HG03097 (cell line): ENCODE measurements around the gene TUBA3C.
"Not testable (repeated sequence)": the region's sequence is repeated elsewhere in the genome, so short reads cannot be mapped to it uniquely, and the experiment has no call there.

Source experiments
- ATAC-seq: cut with Tn5 transposase; IDR thresholded peaks from one replicate; pipeline ENCODE4 v1.9.1; 2021; ENCODE audit not compliant: unreplicated experiment, low FRiP score

The TUBA3C gene

GRCh38 chr13:19181621-19182485 is at the start of gene TUBA3C:
TSS of gene TUBA3C (minus strand) at chr13:19181824. CDS start at chr13:19181747, 77 bp downstream.
- no peak for ATAC-seq

GRCh38 chr13:19207413-19207812 is 25.8 kb upstream of the TUBA3C start:
- ATAC-seq, result not testable (repeated sequence)

GRCh38 chr13:19192622-19193021 is 11.0 kb upstream of the TUBA3C start:
- ATAC-seq, result not testable (repeated sequence)

- ATAC-seq, result not testable (repeated sequence)
Observed at GRCh38 chr13:19189911-19190310, 8.3 kb upstream of the TUBA3C start.

GRCh38 chr13:19189368-19189767 is 7.7 kb upstream of the TUBA3C start:
- not testable (repeated sequence) for ATAC-seq

- ATAC-seq, result no peak
Observed at GRCh38 chr13:19185865-19186645, 4.4 kb upstream of the TUBA3C start.

- no peak for ATAC-seq
Observed at GRCh38 chr13:19185086-19185864, 3.7 kb upstream of the TUBA3C start.

- no peak for ATAC-seq
Observed at GRCh38 chr13:19184176-19184575, 2.6 kb upstream of the TUBA3C start.

- no peak for ATAC-seq
Observed at GRCh38 chr13:19183676-19184075, 2.1 kb upstream of the TUBA3C start.

GRCh38 chr13:19182536-19182935 is 912 bp upstream of the TUBA3C start:
- no peak for ATAC-seq

- ATAC-seq, result no peak
Observed at GRCh38 chr13:19181021-19181620, 503 bp downstream of the TUBA3C start.

- ATAC-seq, result no peak
Observed at GRCh38 chr13:19179916-19180315, 1.7 kb downstream of the TUBA3C start.

- no peak for ATAC-seq
Observed at GRCh38 chr13:19178901-19179593, 2.6 kb downstream of the TUBA3C start.

GRCh38 chr13:19176981-19177776 is 4.4 kb downstream of the TUBA3C start:
- ATAC-seq, result not testable (repeated sequence)

- no peak for ATAC-seq
Observed at GRCh38 chr13:19173752-19174151, 7.9 kb downstream of the TUBA3C start.

GRCh38 chr13:19172647-19173030 is 9.0 kb downstream of the TUBA3C start:
- ATAC-seq, result no peak

- ATAC-seq, result no peak
Observed at GRCh38 chr13:19172007-19172646, 9.5 kb downstream of the TUBA3C start.

GRCh38 chr13:19171563-19171962 is 10.1 kb downstream of the TUBA3C start:
- no peak for ATAC-seq

- ATAC-seq, result no peak
Observed at GRCh38 chr13:19169991-19170390, 11.6 kb downstream of the TUBA3C start.
